ENCODE results near the gene RIN2. TPM values are rescaled to one million over a fixed set of nuclear protein-coding genes. Genes with fewer than 3 reads are reported as not detected.

The RIN2 gene
- total RNA-seq, 1 donor from 2014 or later: 57.5 TPM

DNA sequence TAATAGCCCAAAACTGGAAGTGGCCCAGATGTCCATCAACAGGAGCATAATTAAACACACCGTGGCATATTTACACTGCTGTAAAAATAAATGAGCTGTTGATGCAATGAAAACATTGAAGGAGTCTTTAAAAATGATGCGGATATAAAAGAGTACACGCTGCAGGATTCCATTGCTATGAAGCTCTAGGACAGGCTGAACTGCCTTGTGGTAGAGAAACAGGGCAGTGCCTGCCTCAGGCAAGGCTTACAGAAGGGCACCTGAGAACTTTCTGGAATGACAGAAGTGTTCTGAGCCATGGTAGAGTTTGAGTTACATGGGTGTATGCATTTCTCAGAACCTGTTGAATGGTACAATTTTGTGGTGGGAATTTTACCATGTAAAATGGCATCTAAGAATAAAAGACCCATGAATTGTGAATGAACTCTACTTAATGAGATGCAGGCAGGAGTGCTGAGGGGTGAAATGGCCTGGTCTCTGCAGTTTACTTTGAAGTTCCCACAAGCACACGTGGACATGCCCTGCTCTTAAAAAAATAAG, 45.3 kb upstream of the RIN2 start:
- Mint-ChIP-seq H3K4me3 (ENCODE audit: unreplicated experiment) (no peak overlapping the region), H3K9me3 (ENCODE audit: unreplicated experiment) (no peaks in the 10 kb centered on the region), H3K27ac (ENCODE audit: unreplicated experiment) (no peak overlapping the region), H3K36me3 (ENCODE audit: low read depth, unreplicated experiment) (peaks cover under 1% of the 10 kb centered on the region), H3K4me1 (ENCODE audit: unreplicated experiment) (no peaks in the 10 kb centered on the region), H3K27me3 (ENCODE audit: unreplicated experiment) (peaks cover 7% of the 10 kb centered on the region)
- no peak for DNase-seq (ENCODE audit: low spot score)
- TF ChIP-seq, protein P1, sequence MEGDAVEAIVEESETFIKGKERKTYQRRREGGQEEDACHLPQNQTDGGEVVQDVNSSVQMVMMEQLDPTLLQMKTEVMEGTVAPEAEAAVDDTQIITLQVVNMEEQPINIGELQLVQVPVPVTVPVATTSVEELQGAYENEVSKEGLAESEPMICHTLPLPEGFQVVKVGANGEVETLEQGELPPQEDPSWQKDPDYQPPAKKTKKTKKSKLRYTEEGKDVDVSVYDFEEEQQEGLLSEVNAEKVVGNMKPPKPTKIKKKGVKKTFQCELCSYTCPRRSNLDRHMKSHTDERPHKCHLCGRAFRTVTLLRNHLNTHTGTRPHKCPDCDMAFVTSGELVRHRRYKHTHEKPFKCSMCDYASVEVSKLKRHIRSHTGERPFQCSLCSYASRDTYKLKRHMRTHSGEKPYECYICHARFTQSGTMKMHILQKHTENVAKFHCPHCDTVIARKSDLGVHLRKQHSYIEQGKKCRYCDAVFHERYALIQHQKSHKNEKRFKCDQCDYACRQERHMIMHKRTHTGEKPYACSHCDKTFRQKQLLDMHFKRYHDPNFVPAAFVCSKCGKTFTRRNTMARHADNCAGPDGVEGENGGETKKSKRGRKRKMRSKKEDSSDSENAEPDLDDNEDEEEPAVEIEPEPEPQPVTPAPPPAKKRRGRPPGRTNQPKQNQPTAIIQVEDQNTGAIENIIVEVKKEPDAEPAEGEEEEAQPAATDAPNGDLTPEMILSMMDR (IDR thresholded peaks at IDR 0.05; ENCODE audit: unreplicated experiment): no peak

GRCh38 chr20:19713822-19714578, 44.1 kb upstream of the RIN2 start:
- Mint-ChIP-seq H3K4me1 (ENCODE audit: unreplicated experiment) (no peaks in the 10 kb centered on the region), H3K4me3 (ENCODE audit: unreplicated experiment) (no peak overlapping the region), H3K27me3 (ENCODE audit: unreplicated experiment) (peaks cover 7% of the 10 kb centered on the region), H3K9me3 (ENCODE audit: unreplicated experiment) (no peaks in the 10 kb centered on the region), H3K27ac (ENCODE audit: unreplicated experiment) (no peak overlapping the region), H3K36me3 (ENCODE audit: low read depth, unreplicated experiment) (peaks cover 3% of the 10 kb centered on the region)
- TF ChIP-seq, protein P1 (IDR thresholded peaks at IDR 0.05; ENCODE audit: unreplicated experiment): no peak
- DNase-seq (ENCODE audit: low spot score): no peak

DNA sequence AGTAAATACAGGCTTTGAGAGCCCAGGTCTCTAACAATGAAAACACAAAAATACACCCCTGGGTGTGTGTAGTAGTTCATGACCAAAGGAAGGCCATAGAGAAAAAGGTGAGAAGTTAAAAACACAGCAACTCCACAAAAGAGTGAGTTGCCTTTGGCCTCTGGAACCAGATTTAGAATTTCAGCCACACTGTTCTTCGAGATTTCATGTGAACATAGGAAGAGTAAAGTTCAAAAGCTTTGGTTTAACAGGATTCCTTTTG, 43.5 kb upstream of the RIN2 start:
- no peak overlapping the region for H3K4me3 Mint-ChIP-seq (ENCODE audit: unreplicated experiment)
- TF ChIP-seq, protein P1 (IDR thresholded peaks at IDR 0.05; ENCODE audit: unreplicated experiment): no peak
- H3K36me3 Mint-ChIP-seq (ENCODE audit: low read depth, unreplicated experiment): peaks cover 4% of the 10 kb centered on the region
- H3K27ac Mint-ChIP-seq (ENCODE audit: unreplicated experiment): no peak overlapping the region
- no peaks in the 10 kb centered on the region for H3K4me1 Mint-ChIP-seq (ENCODE audit: unreplicated experiment)
- DNase-seq (ENCODE audit: low spot score): no peak
- H3K9me3 Mint-ChIP-seq (ENCODE audit: unreplicated experiment): no peaks in the 10 kb centered on the region
- peaks cover 7% of the 10 kb centered on the region for H3K27me3 Mint-ChIP-seq (ENCODE audit: unreplicated experiment)

GRCh38 chr20:19715986-19716385, 42.1 kb upstream of the RIN2 start:
- Mint-ChIP-seq H3K27ac (ENCODE audit: unreplicated experiment) (no peak overlapping the region), H3K9me3 (ENCODE audit: unreplicated experiment) (no peaks in the 10 kb centered on the region), H3K4me1 (ENCODE audit: unreplicated experiment) (no peaks in the 10 kb centered on the region), H3K36me3 (ENCODE audit: low read depth, unreplicated experiment) (peaks cover 8% of the 10 kb centered on the region), H3K27me3 (ENCODE audit: unreplicated experiment) (peaks cover 6% of the 10 kb centered on the region), H3K4me3 (ENCODE audit: unreplicated experiment) (no peak overlapping the region)
- TF ChIP-seq, protein P1 (IDR thresholded peaks at IDR 0.05; ENCODE audit: unreplicated experiment): no peak
- no peak for DNase-seq (ENCODE audit: low spot score)

- peaks cover 8% of the 10 kb centered on the region for H3K36me3 Mint-ChIP-seq (ENCODE audit: low read depth, unreplicated experiment)
- DNase-seq (ENCODE audit: low spot score): no peak
- no peak overlapping the region for H3K4me3 Mint-ChIP-seq (ENCODE audit: unreplicated experiment)
- H3K27ac Mint-ChIP-seq (ENCODE audit: unreplicated experiment): peak overlapping the region; percentile 25
- H3K9me3 Mint-ChIP-seq (ENCODE audit: unreplicated experiment): no peaks in the 10 kb centered on the region
- TF ChIP-seq, protein P1 (IDR thresholded peaks at IDR 0.05; ENCODE audit: unreplicated experiment): no peak
- H3K27me3 Mint-ChIP-seq (ENCODE audit: unreplicated experiment): peaks cover 3% of the 10 kb centered on the region
- H3K4me1 Mint-ChIP-seq (ENCODE audit: unreplicated experiment): no peaks in the 10 kb centered on the region
Observed at GRCh38 chr20:19718880-19719279, 39.2 kb upstream of the RIN2 start.
